Peyer's patch (tissue), 4 donors: Measurements from ENCODE around the gene SEPTIN6. TPM values are rescaled to one million over a fixed set of nuclear protein-coding genes. Genes with fewer than 3 reads are reported as not detected.

ENCODE experiments used
- DNase-seq, 3 donors: peaks; one replicate each; pipeline ENCODE4 v3.0.0-alpha.2; 2017 to 2019
- H3K27ac ChIP-seq, 4 donors: fragments of 200-600 bp; sonication (generic); one replicate each; pipeline ENCODE4 v1.5.1; 2016 to 2019
- H3K27me3 ChIP-seq, 2 donors: fragments of 200-600 bp; sonication (generic); one replicate each; pipeline ENCODE4 v1.5.1; 2019
- H3K36me3 ChIP-seq, 3 donors: fragments of 200-600 bp; sonication (generic); one replicate each; pipeline ENCODE4 v1.5.1; 2016 to 2019
- H3K4me1 ChIP-seq, 4 donors: fragments of 200-600 bp; sonication (generic); one replicate each; pipeline ENCODE4 v1.5.1; 2016 to 2019
- H3K4me3 ChIP-seq, 4 donors: fragments of 200-600 bp; sonication (generic); 1 replicate in 3 of 4; 2 replicates in 1 of 4; pipeline ENCODE4 v1.5.1; 2016 to 2019; ENCODE audit warnings: mild to moderate bottlenecking in 1 of 4
- H3K9me3 ChIP-seq, 4 donors: fragments of 200-600 bp; sonication (generic); one replicate each; pipeline ENCODE4 v1.5.1; 2016 to 2019; ENCODE audit warnings: mild to moderate bottlenecking in 1 of 4
- POLR2A ChIP-seq, 2 donors: fragments of 450-650 bp; IDR thresholded peaks; one replicate each; pipeline ENCODE4 v1.5.1; 2017; ENCODE audit warnings: antibody characterized with exemption in 2 of 2, mild to moderate bottlenecking in 2 of 2, moderate library complexity in 2 of 2
- total RNA-seq, 4 donors: library from RNA; depleted of rRNA; stranded (reverse); fragments of >200 nt; gene quantifications; one replicate each; pipeline ENCODE4 v1.1.0, GENCODE V29; 2016
- TF ChIP-seq, protein P1 (sequence below), 6 experiments: fragments of 450-650 bp in 4 of 6; fragments of 200-600 bp in 2 of 6; sonication (generic) in 1 of 6; IDR thresholded peaks; one replicate each; pipeline ENCODE4 v1.5.1; 2017 to 2019; ENCODE audit warnings: antibody characterized with exemption in 6 of 6, mild to moderate bottlenecking in 3 of 6, moderate library complexity in 1 of 6

SEPTIN6 gene
- total RNA-seq, 4 donors from 2014 or later, result 4.9 to 116 (median 15.5) TPM

DNA sequence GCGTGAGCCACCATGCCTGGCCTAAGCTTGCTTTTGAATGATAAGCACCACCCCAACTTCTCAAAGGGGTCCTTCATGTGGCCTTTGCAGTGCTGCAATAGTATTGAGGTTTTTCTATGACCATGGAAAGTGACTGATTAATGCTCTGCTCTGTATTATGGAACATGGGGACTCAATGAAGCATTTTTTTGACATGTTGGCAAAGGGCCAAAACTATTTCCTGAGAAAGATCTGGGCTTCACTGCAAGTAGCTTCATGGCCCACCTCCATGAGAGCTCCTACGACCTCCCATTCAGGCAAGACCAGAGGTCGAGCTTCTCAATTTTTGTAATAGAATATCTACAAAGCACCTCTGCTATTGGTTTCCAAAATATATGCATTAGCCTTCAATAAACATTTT lies 16.7 kb upstream of the SEPTIN6 start:
- Histone ChIP-seq H3K9me3 (no peaks in the 10 kb centered on the region), H3K27ac (no peak overlapping the region), H3K4me3 (no peak overlapping the region), H3K27me3 (no peaks in the 10 kb centered on the region), H3K4me1 (no peaks in the 10 kb centered on the region), H3K36me3 (no peaks in the 10 kb centered on the region)
- no peak for TF ChIP-seq POLR2A (IDR thresholded peaks at IDR 0.05)
- TF ChIP-seq, protein P1, sequence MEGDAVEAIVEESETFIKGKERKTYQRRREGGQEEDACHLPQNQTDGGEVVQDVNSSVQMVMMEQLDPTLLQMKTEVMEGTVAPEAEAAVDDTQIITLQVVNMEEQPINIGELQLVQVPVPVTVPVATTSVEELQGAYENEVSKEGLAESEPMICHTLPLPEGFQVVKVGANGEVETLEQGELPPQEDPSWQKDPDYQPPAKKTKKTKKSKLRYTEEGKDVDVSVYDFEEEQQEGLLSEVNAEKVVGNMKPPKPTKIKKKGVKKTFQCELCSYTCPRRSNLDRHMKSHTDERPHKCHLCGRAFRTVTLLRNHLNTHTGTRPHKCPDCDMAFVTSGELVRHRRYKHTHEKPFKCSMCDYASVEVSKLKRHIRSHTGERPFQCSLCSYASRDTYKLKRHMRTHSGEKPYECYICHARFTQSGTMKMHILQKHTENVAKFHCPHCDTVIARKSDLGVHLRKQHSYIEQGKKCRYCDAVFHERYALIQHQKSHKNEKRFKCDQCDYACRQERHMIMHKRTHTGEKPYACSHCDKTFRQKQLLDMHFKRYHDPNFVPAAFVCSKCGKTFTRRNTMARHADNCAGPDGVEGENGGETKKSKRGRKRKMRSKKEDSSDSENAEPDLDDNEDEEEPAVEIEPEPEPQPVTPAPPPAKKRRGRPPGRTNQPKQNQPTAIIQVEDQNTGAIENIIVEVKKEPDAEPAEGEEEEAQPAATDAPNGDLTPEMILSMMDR (IDR thresholded peaks at IDR 0.05), result no peak
- no peak for DNase-seq

DNA sequence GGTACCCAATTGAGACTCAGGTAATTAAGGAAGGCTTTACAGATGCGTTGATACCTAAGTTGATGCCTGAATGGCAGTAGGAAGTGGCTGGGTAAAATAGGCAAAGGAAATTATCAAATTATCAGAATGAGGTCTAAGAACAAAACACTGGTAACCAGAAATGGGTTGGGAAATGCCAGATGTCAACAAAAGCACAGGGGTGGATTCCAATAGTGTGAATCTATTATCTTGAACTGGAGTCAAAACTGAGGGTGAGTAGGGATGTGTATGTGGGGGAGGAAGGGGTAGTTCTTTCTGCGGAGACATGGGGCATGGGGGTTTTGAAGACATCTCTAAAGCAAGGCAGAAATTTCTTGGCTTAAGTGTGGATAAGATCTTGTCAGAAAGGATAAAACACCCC lies 16.0 kb upstream of the SEPTIN6 start:
- no peak for DNase-seq
- no peaks in the 10 kb centered on the region for H3K4me1 ChIP-seq
- H3K27ac ChIP-seq, result no peak overlapping the region
- H3K4me3 ChIP-seq, result no peak overlapping the region
- H3K9me3 ChIP-seq, result no peaks in the 10 kb centered on the region
- no peaks in the 10 kb centered on the region for H3K27me3 ChIP-seq
- no peaks in the 10 kb centered on the region for H3K36me3 ChIP-seq
- no peak for TF ChIP-seq POLR2A (IDR thresholded peaks at IDR 0.05)
- TF ChIP-seq, protein P1 (IDR thresholded peaks at IDR 0.05), result no peak

DNA sequence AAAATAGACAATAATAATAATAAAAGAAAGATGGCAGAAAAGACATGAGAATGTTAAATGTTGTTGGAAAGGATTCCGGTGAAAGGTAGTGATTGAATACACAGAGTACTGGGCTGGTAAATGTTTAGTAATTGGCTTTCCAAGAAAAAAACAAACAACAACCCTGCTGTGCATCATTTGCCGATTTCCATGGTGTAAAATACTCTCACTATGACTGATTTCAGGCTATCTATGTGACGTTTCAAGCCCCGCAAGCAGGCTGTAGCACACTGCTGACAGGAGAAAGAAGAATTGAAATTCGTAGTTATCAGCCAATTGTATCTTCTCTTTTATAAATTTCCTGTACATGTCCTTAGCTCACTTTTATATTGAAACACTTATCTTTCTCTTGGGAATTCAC lies 13.6 kb upstream of the SEPTIN6 start:
- no peaks in the 10 kb centered on the region for H3K27me3 ChIP-seq
- TF ChIP-seq POLR2A (IDR thresholded peaks at IDR 0.05), result no peak
- no peaks in the 10 kb centered on the region for H3K36me3 ChIP-seq
- no peak overlapping the region for H3K27ac ChIP-seq
- no peak overlapping the region for H3K4me3 ChIP-seq
- H3K9me3 ChIP-seq, result no peaks in the 10 kb centered on the region
- DNase-seq, result no peak
- H3K4me1 ChIP-seq, result no peaks in the 10 kb centered on the region

DNA sequence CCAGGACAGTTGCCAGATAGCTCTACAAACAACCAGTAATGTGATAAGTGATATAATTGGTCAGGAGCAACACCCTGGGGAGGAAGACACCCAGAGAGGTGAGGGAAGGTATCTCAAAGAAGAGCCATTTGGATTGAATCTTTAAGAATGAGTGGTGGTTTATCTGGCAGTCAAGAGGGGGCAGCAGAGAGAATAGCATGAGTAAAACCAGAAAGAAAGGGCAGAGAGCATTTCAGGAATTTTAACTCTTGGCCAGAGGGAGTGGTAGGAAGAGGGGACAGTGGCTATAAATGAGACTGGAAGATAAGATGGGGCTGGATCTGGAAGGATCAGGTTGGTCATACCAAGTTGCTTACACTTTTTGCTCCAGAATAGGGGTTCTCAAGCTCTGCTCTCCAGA lies 5.9 kb upstream of the SEPTIN6 start:
- Histone ChIP-seq H3K27ac (no peak overlapping the region), H3K4me3 (no peak overlapping the region), H3K36me3 (no peaks in the 10 kb centered on the region), H3K27me3 (no peaks in the 10 kb centered on the region), H3K4me1 (no peaks in the 10 kb centered on the region), H3K9me3 (no peaks in the 10 kb centered on the region)
- no peak for TF ChIP-seq POLR2A (IDR thresholded peaks at IDR 0.05)
- TF ChIP-seq, protein P1 (IDR thresholded peaks at IDR 0.05), result peak; percentile 14 to 59 (median 44)
- no peak for DNase-seq

DNA sequence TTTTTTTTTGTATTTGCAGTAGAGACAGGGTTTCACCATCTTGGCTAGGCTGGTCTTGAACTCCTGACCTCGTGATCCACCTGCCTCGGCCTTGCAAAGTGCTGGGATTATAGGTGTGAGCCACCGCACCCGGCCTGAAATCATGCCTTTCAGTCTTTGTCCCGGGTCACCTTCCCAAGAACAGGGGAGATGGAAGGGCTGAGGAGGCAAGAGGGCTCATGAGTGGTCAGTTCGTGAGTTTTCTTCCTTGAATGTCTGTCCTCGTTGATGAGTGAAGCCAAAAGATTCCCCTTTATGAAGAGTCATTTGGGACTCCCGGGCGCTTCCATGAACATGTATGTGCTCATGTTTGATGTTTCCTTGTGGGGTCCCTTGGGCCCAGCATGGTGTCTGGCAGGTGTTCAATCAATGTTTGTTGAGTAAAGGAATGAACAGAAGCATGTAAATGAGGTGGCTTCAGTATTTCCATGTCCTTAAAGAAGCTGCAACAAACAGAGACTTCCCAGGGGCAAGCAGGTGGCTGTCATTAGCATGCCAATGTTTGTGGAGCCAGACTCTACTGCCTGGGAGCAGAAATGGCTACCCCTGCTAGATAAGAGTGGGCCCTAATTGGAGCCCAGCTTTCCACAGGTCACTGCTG lies 3.4 kb upstream of the SEPTIN6 start:
- Histone ChIP-seq H3K9me3 (no peaks in the 10 kb centered on the region), H3K4me1 (no peaks in the 10 kb centered on the region)
- no peak for TF ChIP-seq POLR2A (IDR thresholded peaks at IDR 0.05)
- TF ChIP-seq, protein P1 (IDR thresholded peaks at IDR 0.05), result no peak

DNA sequence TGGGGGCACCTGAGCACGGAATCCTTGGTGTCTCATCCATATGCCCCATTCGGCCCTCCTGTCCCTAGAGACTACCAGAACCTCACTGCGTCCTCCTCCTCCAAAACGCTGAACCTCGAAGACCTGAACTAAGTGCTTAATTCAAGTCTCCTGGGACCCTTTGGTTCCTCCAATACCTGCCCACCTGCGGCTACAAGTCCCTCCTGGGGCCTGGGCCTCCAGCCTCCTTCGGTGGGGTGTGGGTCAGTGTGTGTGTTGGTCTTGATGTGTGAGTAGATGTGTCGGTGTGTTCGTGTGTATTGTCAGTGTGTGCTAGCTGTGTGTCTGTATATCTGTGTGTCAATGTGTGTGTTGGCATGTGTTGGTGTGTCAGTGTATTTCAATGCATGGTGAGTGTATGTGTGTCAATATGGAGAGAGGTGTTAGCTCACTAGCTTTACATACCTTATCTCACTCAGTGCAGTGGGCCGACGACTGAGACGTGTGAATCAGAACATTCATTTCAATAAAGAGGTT lies 2.6 kb upstream of the SEPTIN6 start:
- Histone ChIP-seq H3K27ac (peak overlapping the region in 1 of 4 donors; percentile 96), H3K4me1 (no peaks in the 10 kb centered on the region), H3K27me3 (no peaks in the 10 kb centered on the region), H3K9me3 (no peaks in the 10 kb centered on the region), H3K36me3 (no peaks in the 10 kb centered on the region), H3K4me3 (peak overlapping the region in 1 of 4 donors; percentile 18)
- TF ChIP-seq, protein P1 (IDR thresholded peaks at IDR 0.05), result no peak
- no peak for TF ChIP-seq POLR2A (IDR thresholded peaks at IDR 0.05)
- DNase-seq, result peak in 1 of 3 donors; percentile 31

More for the DNA sequence above, 3.4 kb upstream of the SEPTIN6 start:
- H3K27ac ChIP-seq, result no peak overlapping the region
- H3K36me3 ChIP-seq, result no peaks in the 10 kb centered on the region
- H3K4me3 ChIP-seq, result no peak overlapping the region
- no peaks in the 10 kb centered on the region for H3K27me3 ChIP-seq
- no peak for DNase-seq
